GM19025 (cell line): ENCODE results near the gene AP1S2.
A peak's percentile ranks its signal among the peaks of the same experiment; 100 is the strongest.

Experiments used
- ATAC-seq: cut with Tn5 transposase; IDR thresholded peaks from one replicate; pipeline ENCODE4 v1.9.1; 2021; ENCODE audit warnings: mild to moderate bottlenecking, low read depth, moderate library complexity; ENCODE audit not compliant: unreplicated experiment

The AP1S2 gene

DNA sequence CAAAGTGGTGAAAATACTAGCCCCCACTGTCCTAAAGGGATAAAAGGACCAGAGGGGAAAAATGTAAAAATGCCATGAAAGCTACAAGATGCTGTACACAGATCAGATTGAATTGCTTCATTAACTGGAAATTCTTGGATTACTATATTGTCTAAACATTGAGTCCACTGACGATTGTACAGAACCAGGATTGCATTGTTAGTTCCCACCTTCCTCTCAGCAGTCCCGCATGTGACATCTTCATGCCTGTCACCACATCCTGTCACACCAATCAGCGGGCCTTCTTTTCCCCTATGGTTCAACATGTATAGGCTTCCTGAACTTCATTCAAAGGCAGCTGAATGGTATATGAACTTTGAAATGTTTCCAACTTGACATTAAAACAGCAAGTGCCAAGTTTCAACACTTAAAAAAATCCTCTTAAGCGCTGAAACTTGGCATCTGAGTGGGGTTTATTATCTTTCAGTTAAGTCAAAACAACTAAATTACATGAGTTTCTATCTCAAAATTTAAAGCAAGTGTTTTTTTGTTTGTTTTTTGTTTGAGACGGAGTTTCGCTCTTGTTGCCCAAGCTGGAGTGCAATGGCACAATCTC is 39.7 kb downstream of the AP1S2 start:
- no peak for ATAC-seq

DNA sequence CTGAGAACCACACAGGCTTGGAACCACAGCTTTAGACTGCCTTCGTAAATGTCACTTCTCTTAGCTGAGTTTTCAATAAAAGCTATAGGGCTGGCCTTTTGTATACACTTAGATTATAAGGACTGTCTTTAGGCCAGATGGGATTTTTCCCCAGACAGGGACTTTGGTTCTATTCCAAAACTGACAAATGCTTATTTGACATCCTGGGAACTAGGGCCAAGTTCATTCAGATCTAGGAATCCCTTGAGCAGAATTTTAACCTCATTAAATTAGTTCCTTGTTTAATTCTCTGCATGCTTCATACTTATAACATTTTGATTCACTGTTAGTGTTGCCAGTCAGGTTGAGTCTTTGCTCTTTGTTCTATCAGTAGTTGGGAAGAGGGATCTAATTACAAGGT is 41.2 kb downstream of the AP1S2 start:
- ATAC-seq = no peak

DNA sequence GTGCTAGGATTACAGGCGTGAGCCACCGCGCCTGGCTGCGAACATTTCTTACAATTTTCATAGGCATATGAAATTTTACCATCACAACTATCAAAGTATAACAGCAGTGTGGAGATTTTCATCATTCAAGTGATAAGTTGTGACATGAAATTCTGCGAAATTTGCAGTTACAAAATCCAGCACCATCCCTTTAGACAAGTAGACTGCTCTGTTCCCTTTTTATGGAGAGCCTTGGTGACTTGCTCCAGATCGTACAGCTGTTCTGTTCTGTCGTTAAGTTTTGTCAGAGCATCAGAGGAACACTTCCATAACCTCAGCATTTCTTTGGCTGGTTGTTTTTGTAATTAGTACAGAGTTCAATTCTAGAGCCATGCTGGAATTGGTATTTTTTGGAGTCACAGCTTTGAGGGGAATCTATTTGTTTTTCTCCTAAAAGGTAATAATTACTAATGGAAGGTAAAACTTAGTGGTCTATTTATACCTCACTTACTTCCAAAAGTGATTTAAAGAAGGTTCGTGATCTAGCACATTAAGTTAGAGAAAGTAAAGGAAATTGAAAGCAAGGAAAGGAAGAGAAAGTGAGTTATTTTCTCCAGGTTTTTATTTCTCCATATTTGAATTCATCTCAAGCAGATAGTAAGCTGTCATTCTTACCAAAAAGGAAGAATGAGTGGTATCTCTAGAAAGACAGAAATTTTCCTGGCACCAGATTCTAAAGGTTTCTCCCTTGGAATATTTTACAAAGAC is 42.2 kb downstream of the AP1S2 start:
- ATAC-seq = no peak

DNA sequence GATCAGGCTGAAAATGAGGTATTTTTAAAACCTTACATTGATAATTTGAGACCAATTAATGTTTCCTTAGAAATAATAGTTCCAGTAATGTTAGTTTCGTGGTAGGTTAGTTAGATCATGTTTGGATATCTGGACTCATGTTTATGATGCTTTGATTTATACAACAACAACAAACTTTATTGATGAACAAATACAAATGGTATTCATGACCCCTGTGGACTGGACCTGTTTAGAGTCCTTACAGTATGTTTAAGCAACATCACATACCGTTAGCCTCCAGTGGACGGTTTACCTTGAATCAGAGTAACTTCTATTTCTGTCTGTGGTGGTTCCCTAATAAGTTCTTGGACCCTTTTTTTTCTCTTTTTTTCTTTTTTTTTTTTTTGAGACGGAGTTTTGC is 46.4 kb downstream of the AP1S2 start:
- ATAC-seq = no peak

DNA sequence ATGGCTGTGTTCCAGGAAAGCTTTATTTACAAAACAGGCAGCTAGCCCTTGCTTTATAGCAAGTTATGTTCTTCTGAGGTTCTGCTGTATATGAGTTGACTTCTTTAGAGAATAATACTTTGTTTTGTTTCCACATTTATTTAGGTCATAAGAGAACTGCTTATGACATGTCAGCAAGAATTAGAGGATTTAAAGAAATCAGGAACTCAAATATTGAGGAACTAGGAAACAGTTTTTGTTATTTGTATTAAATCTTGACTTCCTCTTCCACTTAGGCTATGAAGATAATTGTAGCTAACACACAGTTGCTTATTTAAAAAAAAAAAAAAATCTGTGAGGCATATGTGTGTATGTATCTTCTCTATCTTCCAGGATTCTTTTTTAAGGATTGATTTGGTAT is 50.0 kb downstream of the AP1S2 start:
- ATAC-seq = no peak

DNA sequence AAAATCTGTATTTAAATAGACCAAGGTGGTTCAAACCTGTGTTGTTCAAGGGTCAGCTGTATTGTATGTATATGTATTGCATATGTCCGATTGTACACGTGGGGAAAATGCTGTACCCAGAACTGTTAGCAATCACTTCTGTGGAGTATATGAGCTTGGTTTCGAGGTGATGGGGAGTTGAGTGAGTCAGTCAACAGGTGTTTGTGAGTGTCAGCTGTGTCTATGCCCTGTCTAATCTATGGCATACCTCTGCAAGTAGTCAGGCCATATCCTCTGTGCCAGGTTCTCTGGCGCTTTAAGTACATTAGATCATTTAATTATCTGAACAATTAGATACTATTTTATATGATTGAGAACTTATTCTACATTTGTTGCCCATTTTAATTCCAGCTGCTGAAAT is 56.9 kb downstream of the AP1S2 start:
- no peak for ATAC-seq

DNA sequence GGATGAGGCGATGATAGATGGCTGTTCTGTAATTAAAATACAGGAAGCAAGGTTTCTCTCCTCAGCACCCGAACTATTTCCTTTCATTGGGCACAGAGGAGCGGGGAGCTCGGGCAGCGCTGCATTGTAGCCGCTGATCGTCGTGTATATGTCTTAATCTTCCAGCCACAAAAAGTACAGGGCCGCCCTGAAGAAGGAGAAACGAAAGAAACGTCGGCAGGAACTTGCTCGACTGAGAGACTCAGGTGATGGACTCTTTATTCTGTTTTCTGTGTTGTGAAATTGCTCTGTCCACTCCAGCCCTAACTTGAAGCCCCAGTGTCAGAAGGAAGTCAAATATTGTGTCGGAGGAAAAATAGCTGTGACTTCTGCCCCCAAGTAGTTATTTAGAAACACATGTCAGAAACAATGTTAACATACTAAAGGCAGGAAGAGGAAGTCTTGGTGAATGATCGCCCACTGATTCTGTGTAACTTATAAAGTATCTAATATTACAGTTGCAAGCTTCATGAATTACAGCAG is 63.8 kb downstream of the AP1S2 start:
- ATAC-seq = peak; percentile 19

DNA sequence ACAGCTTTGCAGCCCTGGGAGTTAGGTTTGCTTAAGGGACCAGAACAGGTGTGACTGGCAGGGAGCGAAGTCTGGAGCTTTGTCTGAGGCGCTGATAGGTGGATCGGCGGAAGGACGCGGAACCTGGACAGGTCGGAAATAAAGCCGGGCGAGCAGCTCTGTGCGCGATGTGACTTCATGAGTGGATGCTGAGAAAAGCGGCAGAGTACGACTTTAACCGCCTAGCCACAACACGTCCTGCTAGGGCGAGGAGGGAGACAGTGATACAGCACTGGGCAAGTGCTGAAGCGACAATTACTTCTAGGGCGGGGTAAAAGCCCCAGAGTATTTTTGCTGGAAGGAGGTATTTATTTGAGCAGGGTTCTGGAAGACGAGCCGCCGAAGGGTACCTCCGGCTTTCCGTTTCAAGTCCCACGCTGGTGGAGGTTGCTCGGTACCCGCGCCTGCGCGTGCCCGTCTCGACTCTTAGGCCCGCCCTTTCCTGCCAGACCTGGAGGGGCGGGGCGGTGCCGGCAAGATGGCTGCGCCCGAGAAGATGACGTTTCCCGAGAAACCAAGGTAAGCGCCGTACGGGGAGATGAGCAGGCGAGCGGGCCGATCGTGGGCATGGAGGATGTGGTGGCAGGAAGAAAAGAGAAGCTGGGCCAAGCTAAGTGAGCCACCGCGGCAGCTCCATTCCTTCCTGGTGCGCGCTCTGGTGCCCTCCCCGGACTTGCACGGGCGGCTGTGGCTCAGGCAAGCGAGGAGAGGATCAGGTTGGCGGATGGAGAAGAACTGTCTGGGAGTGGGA is 64.4 kb downstream of the AP1S2 start, which contains the start of gene ZRSR2:
Gene ZRSR2 (plus strand): TSS at position 506 of the 790 bp plus-strand sequence. CDS start 12 bp downstream, at position 518.
- ATAC-seq = peak; percentile 89

DNA sequence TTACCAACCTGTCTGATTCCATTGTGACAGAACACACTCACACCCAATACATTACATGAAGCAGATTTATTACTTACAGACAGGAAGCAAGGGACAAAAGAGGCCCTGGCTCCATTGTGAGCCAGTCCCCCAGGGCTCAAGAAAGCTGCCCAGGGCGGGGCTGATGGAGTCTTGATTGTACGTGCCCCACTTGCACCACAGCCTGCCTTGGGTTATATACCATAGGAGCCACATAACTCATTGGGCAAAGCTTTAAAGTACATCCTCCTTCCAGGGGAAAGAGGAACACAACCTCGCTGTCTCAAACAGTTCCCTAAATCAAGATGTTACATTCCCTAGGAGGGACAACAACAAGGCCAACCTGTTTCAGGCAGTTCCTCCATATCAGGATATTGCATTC is 67.7 kb downstream of the AP1S2 start:
- ATAC-seq = no peak

DNA sequence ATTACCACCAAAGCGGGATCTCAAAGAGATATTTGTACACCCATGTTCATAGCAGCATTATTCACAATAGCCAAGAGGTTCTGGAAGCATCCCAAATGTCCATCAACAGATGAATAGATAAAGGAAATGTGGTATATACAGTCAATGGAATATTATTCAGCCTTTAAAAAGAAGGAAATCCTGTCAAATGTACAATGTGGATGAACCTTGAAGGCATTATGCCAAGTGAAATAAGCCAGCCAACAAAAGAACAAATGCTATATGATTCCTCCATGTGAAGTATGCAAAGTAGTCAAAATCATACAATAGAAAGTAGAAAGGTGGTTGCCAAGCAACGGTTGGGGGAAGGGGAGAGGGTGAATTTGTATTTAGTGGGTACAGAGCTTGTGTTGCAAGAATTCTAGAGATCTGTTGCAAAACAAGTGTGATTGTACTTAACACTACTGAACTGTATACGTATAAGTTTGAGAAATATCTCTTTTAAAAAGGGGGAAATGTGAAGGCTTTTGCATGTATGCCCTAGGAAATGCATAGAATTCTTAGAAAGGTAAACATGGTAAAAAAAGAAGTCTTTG is 69.3 kb downstream of the AP1S2 start:
- no peak for ATAC-seq

DNA sequence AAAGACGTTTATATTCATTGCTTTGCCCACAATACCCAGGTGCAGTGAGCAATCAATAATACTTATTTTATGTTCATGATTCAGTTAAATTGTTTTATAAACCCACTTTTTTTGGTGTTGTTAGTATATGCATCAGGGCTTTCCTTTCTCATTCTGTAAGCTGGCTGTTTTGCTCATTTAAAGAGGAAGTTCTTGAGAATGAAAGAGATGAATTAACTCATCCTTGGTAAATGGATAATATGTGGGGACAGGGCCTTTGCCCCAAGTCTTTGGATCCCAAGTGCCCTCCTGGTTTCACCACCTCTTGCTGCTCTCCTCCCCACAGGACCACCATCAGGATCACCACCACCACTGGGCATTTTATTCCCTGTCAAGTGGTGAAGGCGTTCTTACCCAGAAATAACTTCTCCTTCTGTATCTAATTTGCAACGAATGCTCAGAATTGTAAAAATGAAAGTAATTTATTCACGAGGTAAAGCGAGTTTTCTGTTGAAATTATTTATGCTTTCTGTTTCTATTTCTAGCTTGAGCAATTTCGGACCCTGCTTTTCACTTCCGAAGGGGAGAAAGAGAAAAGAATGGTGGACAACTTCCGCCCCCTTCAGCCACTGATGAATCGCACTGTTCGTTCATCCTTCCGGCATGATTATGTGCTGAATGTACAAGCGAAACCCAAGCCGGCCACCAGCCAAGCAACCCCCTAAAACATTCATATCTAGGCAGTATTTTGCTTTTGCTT is 72.5 kb downstream of the AP1S2 start:
- peak; percentile 85 for ATAC-seq
